Heart left ventricle (tissue), 13 donors: ENCODE measurements around the gene PRKCB.

Experiments
- POLR2A ChIP-seq, 2 donors: fragments of 450-650 bp; IDR thresholded peaks; one replicate each; pipeline ENCODE4 v1.6.1; 2017; ENCODE audit warnings: antibody characterized with exemption in 2 of 2, mild to moderate bottlenecking in 2 of 2, moderate library complexity in 2 of 2
- TF ChIP-seq, protein P1 (sequence below), 12 donors: fragments of 200-600 bp; sonication (generic) in 4 of 12; IDR thresholded peaks; one replicate each; pipeline versions ENCODE4 v1.5.0 to v1.8.0; 2018 to 2022; ENCODE audit warnings: antibody characterized with exemption in 12 of 12, mild to moderate bottlenecking in 5 of 12
- donor health status: ischemic (EF 13 %, LVEDD 7.1; RV severe dilation, severe dysfunction).
- donor health status: DM: no; HTN: yes; CAD: no.
- donor health status: DM: no; HTN: no; CAD: no.
- donor health status: ischemic (EF 25% LVEDD 6.9; RV normal size, moderate dysfunction).
- donor health status: ischemic (EF 25% LVEDD 5.7; RV mildly dilated, moderate dysfunction).
- donor health status: ischemic (EF 35%, LVEDD 5.7; RV mildly dilated, moderate dysfunction).
- donor health status: nonischemic (EF 11% LVEDD 7.7; RV severe dilation, severe dysfunction).
- donor health status: DM: yes; HTN: yes; CAD: no.
- donor health status: PGD.
- donor health status: ischemic (EF 29% LVEDD 5.4; RV normal size, mild dysfunction).
- donor health status: nonischemic (EF 23%, LVEDD 6.1; RV moderate dilation, normal function).

DNA sequence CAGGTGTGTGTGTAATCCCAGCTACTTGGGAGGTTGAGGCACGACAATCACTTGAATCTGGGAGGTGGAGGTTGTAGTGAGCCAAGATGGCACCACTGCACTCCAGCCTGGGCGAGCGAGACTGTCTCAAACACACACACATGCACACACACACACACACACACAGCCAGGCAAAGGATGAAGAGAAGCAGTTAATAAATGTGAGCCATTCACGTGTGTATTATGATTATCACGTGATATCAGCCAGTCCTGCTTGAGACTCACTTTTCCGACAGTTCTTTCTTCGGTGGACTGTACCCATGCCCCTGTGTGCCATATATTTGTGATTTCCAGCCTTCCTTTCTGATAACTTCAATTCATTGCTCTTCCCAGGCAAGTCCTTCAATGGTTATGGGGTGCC lies 119.3 kb downstream of the PRKCB start:
- TF ChIP-seq, protein P1, sequence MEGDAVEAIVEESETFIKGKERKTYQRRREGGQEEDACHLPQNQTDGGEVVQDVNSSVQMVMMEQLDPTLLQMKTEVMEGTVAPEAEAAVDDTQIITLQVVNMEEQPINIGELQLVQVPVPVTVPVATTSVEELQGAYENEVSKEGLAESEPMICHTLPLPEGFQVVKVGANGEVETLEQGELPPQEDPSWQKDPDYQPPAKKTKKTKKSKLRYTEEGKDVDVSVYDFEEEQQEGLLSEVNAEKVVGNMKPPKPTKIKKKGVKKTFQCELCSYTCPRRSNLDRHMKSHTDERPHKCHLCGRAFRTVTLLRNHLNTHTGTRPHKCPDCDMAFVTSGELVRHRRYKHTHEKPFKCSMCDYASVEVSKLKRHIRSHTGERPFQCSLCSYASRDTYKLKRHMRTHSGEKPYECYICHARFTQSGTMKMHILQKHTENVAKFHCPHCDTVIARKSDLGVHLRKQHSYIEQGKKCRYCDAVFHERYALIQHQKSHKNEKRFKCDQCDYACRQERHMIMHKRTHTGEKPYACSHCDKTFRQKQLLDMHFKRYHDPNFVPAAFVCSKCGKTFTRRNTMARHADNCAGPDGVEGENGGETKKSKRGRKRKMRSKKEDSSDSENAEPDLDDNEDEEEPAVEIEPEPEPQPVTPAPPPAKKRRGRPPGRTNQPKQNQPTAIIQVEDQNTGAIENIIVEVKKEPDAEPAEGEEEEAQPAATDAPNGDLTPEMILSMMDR (IDR thresholded peaks at IDR 0.05): no peak
- TF ChIP-seq POLR2A (IDR thresholded peaks at IDR 0.05): no peak
